Mesenteric fat pad (tissue), 1 donor: Measurements from ENCODE around the gene IRF2. TPM values are rescaled to one million over a fixed set of nuclear protein-coding genes. Genes with fewer than 3 reads are reported as not detected.

ENCODE experiments used
- DNase-seq: peaks from one replicate; pipeline ENCODE4 v3.0.0-alpha.2; 2020; ENCODE audit warnings: low spot score
- long read RNA-seq: library from polyadenylated mRNA; unstranded; transcript quantifications from one replicate; pipeline ENCODE4 v2.0.0, GENCODE V29; 2020
- total RNA-seq: library from RNA; stranded (reverse); fragmentation: NEBNext Ultra II Directional; extraction: Animal tissue kit (Norgen Biotek cat#: 25700); gene quantifications from one replicate; pipeline ENCODE4 v1.2.1, GENCODE V29; 2021
- donor health status: DM: yes; HTN: yes; CAD: no.

IRF2 gene
- total RNA-seq: 35.3 TPM
- long read RNA-seq, transcript IRF2-201 (9 exons, 2,303 nt): major isoform, 27 of 51 reads
- long read RNA-seq, partial matches to known transcripts: 3 of 51 reads
- long read RNA-seq, other reads (novel, unspliced or antisense): 21 of 51 reads

DNA sequence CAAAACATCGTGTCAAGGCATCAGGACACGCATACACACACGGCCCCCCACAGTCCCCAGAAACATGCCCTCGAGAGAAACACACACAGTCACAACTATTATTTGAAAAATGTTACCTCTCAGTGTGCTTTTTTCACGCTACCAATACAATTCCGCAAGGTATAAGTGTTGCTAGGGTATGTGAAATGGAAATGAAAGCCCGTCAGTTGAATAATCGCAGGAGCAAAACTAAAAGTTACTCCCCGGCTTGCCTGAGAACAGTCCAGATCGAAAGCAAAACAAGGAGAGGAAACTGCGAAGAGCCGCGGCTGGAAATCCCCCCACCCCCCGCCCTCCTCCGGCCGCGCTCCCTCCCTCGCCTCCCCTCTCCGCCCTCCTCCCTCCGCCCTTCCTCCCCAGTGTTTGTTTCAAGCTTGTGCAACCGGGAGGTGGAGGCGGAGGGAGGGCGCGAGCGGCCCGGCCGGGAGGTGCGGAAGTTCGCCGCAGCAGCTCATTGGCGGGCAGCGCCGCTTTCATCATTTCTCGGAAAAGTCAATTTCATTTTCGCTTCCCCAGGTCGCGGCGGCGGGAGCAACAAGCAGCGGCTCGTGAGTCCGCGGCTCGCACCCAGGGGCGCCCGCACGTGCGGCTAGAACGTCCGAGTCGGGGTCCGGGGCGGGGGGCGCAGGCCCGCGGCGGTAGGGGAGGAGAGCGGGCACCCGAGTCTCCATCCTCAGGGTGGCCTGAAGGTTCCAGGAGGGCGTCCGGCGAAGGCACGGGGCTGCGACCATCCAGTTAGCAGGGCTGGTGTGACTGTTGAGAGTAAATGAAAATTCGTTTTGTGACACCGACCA lies at the start of gene IRF2:
IRF2 (minus strand) TSS at position 288 of the 833 bp plus-strand sequence. CDS start 45,486 bp downstream, outside the sequence.
- DNase-seq: peak; percentile 99

DNA sequence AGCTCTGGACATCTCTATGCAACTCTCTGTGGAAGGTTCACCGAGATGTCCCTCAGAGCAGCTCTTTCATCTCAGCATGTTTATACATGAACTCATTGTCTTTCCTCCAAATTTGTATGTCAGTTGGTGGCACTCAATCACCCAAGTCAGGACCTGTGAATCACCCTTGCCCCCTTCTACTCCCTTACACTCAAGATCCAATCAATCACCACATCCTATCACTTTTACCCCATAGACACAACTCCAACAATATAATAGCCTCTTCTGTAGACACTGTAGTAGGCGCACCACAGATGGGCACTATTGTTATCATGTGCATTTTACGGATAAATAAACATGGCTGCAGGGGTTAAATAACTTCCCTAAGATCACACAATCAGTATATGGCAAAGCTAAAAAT lies 41.3 kb upstream of the IRF2 start:
- DNase-seq: no peak

DNA sequence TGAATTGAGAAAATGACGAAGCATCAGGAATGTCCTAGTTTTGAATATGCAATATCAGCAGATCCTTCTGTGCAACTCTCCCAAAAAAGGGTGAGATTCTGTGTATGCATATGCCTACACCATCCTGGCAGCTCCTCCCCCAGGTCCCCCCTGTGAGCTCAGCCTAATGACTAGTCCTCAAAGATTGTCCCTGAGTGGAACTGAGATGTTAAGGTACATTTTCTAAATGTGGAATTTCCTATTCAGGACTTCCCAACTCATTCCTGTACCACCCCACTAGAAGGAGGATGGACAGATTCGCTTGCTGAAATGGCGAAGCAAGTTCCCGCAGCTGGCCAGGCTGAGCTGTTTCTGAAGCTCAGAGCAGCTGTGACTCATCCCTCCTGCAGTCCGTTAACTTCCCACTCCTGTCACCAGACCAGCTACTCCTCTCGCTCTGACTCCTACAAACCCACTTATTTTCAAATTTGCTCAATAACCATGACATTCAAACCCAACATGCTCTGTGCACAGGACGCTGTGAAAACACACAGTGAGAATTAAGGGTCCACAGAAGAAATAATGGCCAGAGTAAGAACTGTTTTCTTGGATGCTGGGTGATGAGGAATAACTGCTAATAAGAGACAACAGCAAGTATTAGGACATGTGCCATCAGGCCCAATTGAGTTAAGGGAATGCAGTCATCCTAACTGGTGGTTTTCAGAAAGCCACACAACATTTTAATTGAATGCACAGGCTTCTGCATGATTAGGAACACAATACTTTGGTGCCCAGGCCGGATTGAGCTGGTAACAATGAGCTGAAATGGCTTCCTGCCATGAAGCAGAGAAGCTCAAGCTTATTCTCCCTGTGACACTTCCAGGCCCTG lies 40.0 kb upstream of the IRF2 start:
- no peak for DNase-seq

DNA sequence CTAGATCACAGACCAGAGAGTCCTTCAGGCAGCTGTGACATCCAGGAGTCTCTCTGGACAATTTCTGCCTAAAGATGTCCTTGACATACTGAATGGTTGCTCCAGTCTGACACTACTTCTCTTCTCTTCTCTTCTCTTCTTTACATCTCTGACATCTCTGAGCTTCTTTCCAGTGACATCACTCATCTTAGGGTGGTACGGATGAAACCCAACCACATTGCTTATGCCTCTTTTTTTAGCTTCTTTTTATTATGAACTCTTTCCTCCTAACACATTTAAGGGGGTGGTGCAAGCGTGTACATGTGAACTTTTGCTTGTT lies 39.4 kb upstream of the IRF2 start:
- no peak for DNase-seq

DNA sequence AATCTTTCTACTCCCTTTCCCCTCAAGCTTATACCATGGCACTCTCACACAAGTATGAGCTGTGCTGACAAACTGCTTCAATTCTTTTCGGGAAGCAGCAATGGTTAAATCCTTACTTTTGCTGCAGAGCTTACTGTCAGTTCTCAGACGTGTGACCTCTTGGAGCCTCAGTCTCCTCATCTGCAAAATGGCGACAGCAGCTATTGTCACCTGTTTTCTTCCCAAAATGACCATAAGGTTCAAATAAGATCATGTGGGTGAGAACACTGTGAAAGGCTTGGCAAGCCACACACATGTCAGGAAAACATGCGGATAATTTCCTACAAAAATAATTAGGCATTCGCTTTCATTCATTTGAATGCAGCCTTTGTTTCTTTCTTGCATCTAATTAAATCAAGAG lies 36.8 kb upstream of the IRF2 start:
- DNase-seq: no peak

DNA sequence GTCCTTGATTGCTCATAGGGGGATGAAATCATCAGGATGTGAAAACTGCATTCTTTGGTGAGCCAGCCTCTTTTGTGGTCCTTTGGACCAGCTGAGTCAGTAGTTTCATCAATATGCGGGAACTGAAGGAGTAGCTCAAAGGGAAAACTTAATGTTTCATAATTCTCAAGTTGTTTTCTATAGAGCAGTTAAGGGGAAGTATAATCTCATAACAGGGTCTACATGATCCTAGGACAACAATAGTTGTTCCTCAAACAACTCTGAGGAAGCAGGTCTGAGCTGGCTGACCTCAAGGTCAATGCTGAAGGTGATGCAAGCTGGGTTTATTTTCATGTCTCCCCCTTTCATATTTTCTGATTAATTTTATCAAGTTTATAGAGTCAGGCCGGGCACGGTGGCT lies 36.1 kb upstream of the IRF2 start:
- DNase-seq: no peak

DNA sequence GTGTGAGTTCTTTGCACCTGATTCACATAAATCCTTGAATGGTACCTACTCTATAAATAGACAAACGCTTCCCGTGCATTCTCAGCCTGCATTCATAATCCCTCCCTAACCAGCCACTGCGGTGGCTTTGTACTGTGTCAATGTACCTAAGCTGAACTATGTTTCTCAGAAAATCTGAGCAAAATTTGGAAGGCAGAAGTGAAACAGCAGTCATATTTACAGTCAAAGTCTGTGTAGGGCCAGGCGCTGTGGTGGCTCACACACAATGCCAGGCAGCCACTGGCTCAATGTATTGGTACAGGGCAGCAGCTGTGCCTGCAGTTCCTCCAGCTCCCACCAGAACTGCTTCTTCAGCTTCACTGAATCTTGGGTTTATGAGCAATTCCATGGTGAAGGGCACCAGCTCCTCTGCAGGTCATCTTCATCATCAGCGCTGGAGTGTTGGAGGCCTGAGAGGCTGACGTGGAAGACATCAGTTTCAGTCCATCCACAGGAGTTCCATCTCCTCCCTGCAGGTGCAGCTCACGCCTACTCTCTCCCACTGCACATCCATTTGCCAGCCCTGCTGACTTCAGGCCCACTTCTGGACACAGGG lies 32.3 kb upstream of the IRF2 start:
- no peak for DNase-seq

DNA sequence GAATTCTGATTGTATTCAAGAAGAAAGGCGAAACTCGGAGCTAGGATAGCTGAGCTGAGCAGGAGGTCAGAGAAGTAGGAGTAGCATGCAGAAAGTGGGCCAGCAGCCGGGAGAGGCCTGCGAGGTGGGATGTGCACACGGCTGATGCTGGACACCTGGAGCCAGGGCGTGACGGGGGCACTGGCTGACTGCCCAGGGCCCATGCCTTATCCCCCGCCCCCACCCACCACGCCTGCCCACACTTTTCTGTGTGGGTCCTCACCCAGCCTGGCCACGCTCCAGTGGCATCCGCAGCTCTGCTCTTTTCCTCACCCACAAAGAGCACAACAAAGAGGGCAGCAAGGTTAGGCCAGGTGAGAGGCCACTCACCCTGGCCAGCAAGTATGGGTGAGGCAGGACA lies 30.0 kb upstream of the IRF2 start:
- no peak for DNase-seq

DNA sequence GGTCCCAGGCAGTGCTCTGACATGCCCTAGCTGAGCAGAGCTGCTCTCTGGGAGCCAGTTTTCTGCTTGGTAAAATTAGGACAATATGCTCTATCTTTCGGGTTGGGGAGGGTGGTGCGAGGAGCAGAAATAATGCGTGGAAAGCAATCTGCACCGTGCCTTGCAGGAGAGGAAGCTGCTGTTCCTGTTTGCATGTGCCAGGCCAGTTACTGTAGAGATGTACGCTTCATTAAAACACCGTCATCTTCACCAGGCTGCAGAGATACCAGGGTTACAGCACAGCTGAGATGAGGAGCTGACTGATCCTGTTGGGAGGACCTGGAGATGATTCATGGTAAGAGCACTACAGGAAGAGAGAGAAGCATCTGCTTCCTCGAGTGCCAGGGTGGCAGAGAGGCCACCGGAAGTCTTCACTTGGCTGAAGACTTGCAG lies 29.5 kb upstream of the IRF2 start:
- no peak for DNase-seq

DNA sequence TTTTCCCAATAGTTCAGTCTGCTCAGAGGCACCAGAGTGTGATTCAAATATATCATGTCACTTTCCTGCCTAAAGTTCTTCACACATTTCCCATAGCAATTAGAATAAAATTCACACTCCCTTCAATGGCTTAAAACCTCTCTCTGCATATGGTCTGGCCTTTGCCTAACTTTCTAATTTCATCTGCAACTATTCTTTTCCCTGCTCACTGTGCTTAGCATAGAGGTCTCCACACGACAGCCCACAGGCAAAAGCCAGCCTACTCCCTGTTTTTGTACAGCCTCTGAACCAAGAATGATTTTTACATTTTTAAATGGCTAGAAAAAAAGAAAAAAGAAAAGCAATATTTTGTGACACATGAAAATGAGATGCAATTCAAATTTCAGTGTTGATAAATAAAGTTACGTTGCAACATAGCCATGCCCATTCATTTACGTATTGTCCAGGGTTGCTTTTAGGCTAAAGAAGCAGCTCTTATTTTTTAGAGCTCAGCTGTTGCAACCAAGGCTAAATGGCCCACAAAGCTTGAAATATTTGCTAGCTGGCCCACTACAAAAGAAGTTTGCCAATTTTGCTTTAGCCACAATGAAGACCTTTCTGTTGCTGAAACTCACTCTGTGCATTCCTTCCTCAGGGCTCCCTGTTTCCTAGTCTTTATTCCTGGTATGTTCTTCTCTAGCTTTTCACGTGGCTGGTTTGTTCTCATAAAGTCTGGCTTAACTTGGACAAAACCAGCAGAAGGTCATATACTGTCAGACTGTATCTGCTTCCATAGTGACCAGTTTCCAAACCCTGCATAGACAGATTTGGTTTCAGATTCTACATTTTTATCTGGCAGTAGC lies 26.6 kb upstream of the IRF2 start:
- no peak for DNase-seq

DNA sequence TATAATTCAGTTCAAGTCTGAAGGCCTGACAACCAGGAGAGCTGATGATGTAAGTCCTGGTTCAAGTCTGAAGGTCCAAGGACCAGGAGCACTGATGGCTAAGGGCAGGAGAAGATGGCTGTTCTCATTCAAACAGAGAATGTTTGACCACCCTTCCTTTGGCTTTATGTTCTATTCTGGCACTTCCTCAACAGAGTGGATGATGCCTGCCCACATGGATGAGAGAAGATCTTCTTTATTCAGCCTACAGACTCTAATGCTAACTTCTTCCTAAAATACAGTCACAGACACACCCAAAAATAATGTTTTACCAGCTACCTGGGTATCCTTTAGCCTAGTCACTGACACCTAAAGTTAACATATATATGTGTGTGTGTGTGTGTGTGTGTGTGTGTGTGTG lies 25.6 kb upstream of the IRF2 start:
- no peak for DNase-seq

DNA sequence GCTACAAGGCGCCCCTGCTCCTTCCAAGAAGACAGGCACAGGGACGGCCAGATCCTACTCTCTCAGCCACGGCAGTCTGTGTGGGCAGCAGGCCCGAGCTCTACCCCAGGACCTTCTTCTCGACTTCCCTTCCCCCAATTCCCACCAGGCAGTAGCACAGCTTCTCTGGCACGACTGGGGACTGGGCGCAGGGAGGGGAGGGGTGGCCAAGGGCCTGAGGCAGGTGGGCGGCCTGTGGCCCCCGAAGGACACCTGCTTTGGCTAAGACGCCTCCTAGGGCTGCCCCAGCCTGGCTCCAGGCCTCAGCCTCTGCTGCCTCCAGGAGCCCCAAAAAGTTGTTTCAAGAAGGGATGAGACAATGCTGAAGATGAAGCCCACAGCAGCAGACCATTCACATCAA lies 24.2 kb upstream of the IRF2 start:
- DNase-seq: no peak

DNA sequence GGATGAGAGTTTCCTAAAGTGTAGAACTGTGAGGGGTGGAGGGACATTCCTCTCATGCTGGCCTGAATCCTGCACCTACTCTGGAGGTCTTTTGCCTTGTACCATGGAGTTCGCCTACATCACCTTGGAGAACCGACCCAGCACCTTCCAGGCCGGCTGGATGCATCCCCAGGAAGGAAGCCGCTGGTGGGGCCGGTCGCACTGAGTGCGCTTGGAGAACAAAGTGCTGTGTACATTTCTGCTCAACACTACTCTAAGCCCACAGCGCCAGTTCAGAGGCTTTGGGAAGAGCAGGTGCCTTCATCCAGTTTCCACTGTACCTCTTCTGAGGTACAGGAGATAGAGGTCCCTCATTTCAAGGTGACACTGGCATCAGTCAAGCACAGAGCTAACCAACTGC lies 15.4 kb upstream of the IRF2 start:
- DNase-seq: no peak

DNA sequence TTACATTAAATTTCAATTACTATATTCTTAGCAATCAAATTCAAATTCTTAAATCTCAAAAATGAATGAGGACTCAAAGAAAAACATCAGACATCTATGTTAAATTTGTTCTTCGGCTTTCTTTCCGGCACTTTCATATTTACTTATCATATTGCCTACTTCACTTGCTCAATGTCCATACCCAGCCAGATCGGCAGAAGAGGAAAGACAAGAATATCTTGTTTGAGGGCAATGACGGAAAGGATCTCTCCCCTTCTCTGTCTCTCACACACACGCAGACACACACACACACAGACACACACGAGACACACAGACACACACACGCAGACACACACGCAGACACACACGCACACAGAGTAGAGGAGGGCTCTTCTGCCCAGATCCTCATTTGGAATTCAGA lies 13.2 kb upstream of the IRF2 start:
- no peak for DNase-seq

DNA sequence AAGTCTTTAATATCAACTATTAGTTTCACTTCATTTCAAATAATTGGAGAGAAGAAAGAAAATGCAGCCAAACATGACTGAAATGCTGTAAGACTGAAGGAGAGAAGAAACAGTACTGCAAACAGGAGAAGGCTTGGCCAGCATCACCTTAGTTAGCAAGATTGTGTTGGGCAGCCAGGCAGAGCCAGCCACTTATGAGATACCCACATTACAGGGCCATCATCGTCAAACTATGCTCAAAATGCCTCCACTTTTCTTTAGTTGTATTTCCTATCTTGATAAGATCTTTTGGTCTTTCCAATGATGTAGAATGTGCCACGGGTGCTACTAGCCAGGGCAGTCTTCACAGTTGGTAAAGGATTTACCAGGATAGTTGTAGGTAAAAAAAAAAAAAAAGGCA lies 10.9 kb upstream of the IRF2 start:
- DNase-seq: no peak

DNA sequence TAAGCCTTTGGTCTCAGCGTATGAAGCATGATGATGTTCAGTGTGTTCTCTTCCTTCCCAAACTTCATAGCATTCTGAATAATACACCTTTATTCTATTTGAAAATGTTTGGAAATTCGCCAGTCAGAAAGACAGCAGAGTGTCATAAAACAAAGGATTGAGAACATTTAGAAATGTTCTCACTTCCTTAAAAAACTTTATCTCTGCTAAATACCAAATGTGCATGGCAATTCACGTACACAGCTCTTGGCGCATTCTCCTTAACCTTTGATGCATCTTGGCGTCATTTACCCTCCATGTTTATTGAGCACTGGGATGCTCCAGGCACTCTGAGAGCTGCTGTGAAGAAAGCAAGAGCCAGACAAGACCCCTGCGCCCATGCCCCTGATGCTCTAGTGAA lies 7.2 kb upstream of the IRF2 start:
- no peak for DNase-seq

DNA sequence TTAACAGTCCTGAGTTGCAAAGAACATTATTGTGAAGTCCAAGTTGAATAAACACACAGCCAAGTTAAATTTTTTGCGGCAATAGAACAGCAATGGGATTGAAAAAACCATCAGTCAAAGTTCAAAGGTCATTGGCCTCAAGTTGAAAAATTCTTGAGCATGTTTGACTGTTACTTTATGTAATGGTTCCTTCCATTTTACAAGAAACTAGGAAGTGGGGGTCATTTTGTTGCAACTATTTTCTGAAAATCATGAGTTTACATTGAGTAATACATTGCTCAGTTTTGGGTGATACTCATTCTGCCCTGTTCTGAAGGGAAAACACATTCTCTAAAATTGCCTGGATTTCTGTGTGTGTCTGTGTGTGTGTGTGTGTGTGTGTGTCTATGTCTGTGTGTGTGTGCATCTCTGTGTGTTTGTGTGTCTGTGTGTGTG lies 5.2 kb upstream of the IRF2 start:
- no peak for DNase-seq

DNA sequence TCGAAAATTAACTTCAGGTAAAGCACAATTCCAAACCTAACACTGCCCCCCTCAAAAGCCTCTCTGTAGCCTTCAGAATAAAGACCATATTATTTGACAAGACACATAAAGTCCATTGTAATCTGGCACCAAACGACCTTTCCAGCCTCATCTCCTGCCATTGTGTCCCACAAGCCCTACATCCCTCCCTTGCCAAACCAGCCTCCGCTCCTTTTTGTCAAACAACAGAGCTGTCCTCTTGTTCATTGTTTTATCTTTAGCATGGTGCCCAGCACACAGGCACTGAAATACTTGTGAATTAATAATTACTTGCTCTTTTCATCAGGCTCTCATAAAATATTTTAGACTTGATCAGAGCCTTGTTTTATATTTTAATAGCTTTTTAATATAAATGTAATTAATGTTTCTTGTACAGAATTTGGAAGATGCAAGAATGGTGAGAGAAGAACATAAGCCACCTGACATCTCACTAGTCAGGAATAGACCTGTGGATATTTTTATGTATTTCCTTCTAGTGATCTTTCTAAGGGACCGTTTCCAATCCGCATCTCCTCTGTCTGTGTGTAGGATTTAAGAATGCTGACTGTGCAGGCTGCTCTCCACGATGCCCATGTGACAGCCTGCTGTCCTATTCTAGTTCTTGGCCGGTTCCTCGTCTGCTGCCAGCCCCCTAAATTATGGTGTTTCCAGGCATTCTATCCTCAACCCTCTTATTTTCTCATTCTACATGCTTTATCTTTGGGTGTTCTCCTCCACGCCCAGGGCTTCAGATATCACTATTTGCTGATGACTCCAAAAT lies 3.0 kb upstream of the IRF2 start:
- DNase-seq: no peak

DNA sequence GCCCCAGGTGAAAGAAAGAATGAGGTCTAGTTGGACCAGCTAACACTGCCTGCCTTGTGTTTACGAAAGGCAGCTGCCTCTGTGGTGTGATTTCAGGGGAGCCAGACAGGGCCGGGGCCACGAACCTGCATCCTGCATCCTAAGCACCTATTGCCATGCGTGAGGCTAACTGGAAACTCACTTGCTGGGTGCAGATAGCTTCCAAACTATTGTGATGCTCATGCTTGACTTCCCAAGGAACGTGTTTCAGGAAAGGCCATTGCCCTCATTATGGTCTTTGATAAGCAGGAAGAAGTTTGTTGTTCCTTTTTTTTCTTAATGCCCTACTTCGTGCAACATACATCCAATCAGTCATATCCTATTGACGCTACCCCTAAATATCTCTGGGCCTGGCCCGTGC lies 2.3 kb upstream of the IRF2 start:
- no peak for DNase-seq

DNA sequence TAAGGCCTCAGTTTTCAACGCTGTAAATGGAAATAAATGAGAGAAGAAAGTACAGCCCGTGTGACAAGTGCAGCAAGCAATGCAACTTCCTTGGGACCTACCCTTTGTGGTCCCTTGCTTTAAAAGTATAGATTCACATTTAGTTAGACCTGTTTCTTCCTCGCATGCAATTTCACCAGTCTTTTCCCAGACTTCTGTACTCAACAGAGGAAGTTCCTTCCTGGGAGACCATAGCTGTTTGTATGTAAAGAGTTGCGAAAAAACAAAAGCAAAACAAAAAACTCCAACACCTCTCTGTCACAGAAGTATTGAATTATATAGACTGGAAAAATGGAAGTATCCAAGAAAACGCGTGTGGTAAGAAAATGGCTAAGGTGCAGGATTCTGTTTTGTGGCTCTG lies 1.1 kb upstream of the IRF2 start:
- no peak for DNase-seq
